Muscle layer of duodenum (tissue), 2 donors: ENCODE data around the gene PRKCA.

ENCODE experiments used
- H3K27ac ChIP-seq: one replicate; pipeline ENCODE4 v1.7.0; 2013; ENCODE audit warnings: mild to moderate bottlenecking, low read length
- H3K27me3 ChIP-seq: one replicate; pipeline ENCODE4 v1.7.0; 2013; ENCODE audit warnings: low read depth, mild to moderate bottlenecking, control low read depth, low read length
- H3K36me3 ChIP-seq, 2 donors: one replicate each; pipeline ENCODE4 v1.7.0; 2013; ENCODE audit warnings: low read length in 2 of 2, control low read depth in 1 of 2, mild to moderate bottlenecking in 1 of 2; ENCODE audit not compliant: insufficient read depth in 2 of 2, control insufficient read depth in 1 of 2
- H3K4me1 ChIP-seq, 2 donors: one replicate each; pipeline ENCODE4 v1.7.0; 2013; ENCODE audit warnings: low read length in 2 of 2, mild to moderate bottlenecking in 2 of 2, control low read depth in 1 of 2, moderate library complexity in 1 of 2; ENCODE audit not compliant: insufficient read depth in 2 of 2, control insufficient read depth in 1 of 2
- H3K4me3 ChIP-seq, 2 donors: one replicate each; pipeline ENCODE4 v1.7.0; 2013; ENCODE audit warnings: low read length in 2 of 2, low read depth in 1 of 2, mild to moderate bottlenecking in 1 of 2
- H3K9me3 ChIP-seq, 2 donors: one replicate each; pipeline ENCODE4 v1.7.0; 2013; ENCODE audit warnings: low read length in 2 of 2, control low read depth in 1 of 2, mild to moderate bottlenecking in 1 of 2; ENCODE audit not compliant: control insufficient read depth in 1 of 2
- donor health status: healthy.

Gene PRKCA

GRCh38 chr17:66835476-66835875 lies 533.1 kb downstream of the PRKCA start:
- H3K27ac ChIP-seq, result no peak overlapping the region
- H3K4me3 ChIP-seq, result no peak overlapping the region
- peaks cover 9% of the 10 kb centered on the region for H3K27me3 ChIP-seq
- no peaks in the 10 kb centered on the region for H3K36me3 ChIP-seq
- peaks cover 0 to 4% of the 10 kb centered on the region in 2 donors for H3K4me1 ChIP-seq
- H3K9me3 ChIP-seq, result no peaks in the 10 kb centered on the region

- H3K27ac ChIP-seq, result no peak overlapping the region
- peaks cover 9% of the 10 kb centered on the region for H3K27me3 ChIP-seq
- H3K9me3 ChIP-seq, result no peaks in the 10 kb centered on the region
- H3K36me3 ChIP-seq, result no peaks in the 10 kb centered on the region
- H3K4me1 ChIP-seq, result peaks cover 0 to 4% of the 10 kb centered on the region in 2 donors
- no peak overlapping the region for H3K4me3 ChIP-seq
Observed at GRCh38 chr17:66836063-66837005, 533.9 kb downstream of the PRKCA start.

DNA sequence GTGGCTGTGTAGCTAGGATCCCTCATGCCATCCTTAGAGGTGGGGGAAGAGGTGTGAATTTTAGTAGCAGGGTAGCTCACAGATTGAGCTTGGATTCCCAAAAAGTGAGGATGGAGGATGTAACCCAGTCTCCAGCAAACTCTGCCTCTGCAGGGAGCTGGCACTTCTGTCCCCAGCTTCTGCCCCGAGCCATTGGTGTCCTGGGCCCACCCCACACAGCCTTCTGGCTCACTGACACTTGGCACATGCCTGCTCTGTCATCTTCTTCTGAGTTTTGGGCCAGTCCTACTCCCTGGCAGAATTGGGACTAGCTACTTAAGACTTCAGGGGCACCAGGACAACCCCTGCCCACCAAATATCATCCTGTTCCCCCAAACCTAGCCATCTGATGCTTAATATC lies 534.8 kb downstream of the PRKCA start:
- no peak overlapping the region for H3K4me3 ChIP-seq
- peaks cover 9% of the 10 kb centered on the region for H3K27me3 ChIP-seq
- no peaks in the 10 kb centered on the region for H3K9me3 ChIP-seq
- no peak overlapping the region for H3K27ac ChIP-seq
- no peaks in the 10 kb centered on the region for H3K36me3 ChIP-seq
- peaks cover 0 to 4% of the 10 kb centered on the region in 2 donors for H3K4me1 ChIP-seq

GRCh38 chr17:66837885-66838665 lies 535.7 kb downstream of the PRKCA start:
- Histone ChIP-seq H3K36me3 (no peaks in the 10 kb centered on the region), H3K27me3 (peaks cover 9% of the 10 kb centered on the region)

GRCh38 chr17:66839616-66840015 lies 537.2 kb downstream of the PRKCA start:
- peaks cover 0 to 4% of the 10 kb centered on the region in 2 donors for H3K4me1 ChIP-seq
- H3K27ac ChIP-seq, result no peak overlapping the region
- H3K27me3 ChIP-seq, result peaks cover 5% of the 10 kb centered on the region
- no peak overlapping the region for H3K4me3 ChIP-seq
- no peaks in the 10 kb centered on the region for H3K36me3 ChIP-seq
- no peaks in the 10 kb centered on the region for H3K9me3 ChIP-seq

More at GRCh38 chr17:66837885-66838665, 535.7 kb downstream of the PRKCA start:
- no peaks in the 10 kb centered on the region for H3K9me3 ChIP-seq
- peaks cover 0 to 4% of the 10 kb centered on the region in 2 donors for H3K4me1 ChIP-seq
- H3K27ac ChIP-seq, result no peak overlapping the region
- no peak overlapping the region for H3K4me3 ChIP-seq

DNA sequence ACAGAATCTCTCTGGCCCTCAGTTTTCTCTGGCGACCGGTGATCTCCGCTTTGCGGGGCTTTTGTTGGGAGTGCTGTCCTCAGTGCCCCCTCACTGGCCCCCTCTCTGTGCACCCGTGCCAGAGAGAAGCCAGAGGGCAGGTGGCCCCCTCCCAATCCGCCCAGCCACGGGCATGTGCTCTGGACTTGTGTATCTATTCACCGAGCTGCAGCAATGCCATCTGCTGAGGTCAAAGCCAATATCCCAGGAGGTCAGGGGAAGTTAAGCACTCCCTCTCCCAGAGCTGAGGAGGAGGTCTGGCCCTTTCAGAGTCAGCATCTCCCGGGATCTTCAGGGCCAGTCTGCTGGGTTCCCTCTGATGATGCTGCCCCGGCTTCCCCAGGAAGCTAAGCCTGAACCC lies 537.6 kb downstream of the PRKCA start:
- Histone ChIP-seq H3K27me3 (peaks cover 4% of the 10 kb centered on the region), H3K9me3 (no peaks in the 10 kb centered on the region), H3K36me3 (no peaks in the 10 kb centered on the region), H3K4me1 (peaks cover 0 to 3% of the 10 kb centered on the region in 2 donors), H3K27ac (no peak overlapping the region), H3K4me3 (no peak overlapping the region)

GRCh38 chr17:66841328-66841727 lies 538.9 kb downstream of the PRKCA start:
- no peak overlapping the region for H3K4me3 ChIP-seq
- H3K9me3 ChIP-seq, result no peaks in the 10 kb centered on the region
- H3K27ac ChIP-seq, result no peak overlapping the region
- peaks cover under 1% of the 10 kb centered on the region for H3K27me3 ChIP-seq
- no peaks in the 10 kb centered on the region for H3K4me1 ChIP-seq
- no peaks in the 10 kb centered on the region for H3K36me3 ChIP-seq

DNA sequence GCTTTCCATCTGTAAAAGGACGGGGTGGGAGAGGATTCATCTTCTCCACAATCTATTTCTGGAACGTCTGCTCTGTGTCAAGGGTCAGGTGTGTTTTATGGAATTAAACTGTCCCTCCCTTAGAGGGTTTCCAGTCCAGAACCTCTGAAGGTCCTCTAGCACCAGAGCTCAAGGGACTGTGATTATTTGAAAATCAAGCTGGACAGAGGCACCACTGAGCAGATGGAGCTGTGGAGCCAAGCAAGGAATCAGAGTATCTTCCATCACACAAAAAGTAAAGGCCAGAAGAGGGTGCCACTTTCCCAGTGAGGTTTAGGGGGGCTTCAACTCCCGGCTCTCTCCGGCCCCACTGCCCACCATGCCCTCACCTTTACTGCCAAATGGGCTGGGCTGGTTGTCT lies 539.3 kb downstream of the PRKCA start:
- no peaks in the 10 kb centered on the region for H3K27me3 ChIP-seq
- no peaks in the 10 kb centered on the region for H3K36me3 ChIP-seq
- H3K4me1 ChIP-seq, result no peaks in the 10 kb centered on the region
- H3K4me3 ChIP-seq, result no peak overlapping the region
- H3K9me3 ChIP-seq, result no peaks in the 10 kb centered on the region
- H3K27ac ChIP-seq, result no peak overlapping the region

GRCh38 chr17:66842505-66842904 lies 540.1 kb downstream of the PRKCA start:
- Histone ChIP-seq H3K27ac (no peak overlapping the region), H3K27me3 (no peaks in the 10 kb centered on the region), H3K9me3 (no peaks in the 10 kb centered on the region), H3K36me3 (no peaks in the 10 kb centered on the region), H3K4me1 (no peaks in the 10 kb centered on the region), H3K4me3 (no peak overlapping the region)

DNA sequence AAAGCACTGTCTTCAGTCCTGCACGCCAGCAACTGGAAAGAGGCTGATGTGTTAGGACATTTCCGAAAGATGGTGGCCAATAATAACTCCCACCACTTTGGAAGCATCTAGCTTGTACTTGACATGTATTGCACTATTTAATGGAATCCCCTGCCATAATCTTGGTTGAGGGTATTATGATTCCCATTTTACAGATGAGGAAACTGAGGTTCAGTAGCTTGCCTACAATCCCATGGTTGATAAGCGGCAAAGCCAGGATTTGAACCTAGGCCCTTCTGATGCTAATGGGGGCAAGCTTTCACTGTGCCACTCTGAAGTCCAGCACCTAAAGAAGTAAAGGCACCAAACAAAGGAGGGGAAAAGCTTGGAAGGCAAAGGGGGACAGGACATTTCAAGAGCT lies 540.5 kb downstream of the PRKCA start:
- H3K4me3 ChIP-seq, result no peak overlapping the region
- H3K4me1 ChIP-seq, result no peaks in the 10 kb centered on the region
- no peak overlapping the region for H3K27ac ChIP-seq
- no peaks in the 10 kb centered on the region for H3K9me3 ChIP-seq
- no peaks in the 10 kb centered on the region for H3K36me3 ChIP-seq
- H3K27me3 ChIP-seq, result no peaks in the 10 kb centered on the region

DNA sequence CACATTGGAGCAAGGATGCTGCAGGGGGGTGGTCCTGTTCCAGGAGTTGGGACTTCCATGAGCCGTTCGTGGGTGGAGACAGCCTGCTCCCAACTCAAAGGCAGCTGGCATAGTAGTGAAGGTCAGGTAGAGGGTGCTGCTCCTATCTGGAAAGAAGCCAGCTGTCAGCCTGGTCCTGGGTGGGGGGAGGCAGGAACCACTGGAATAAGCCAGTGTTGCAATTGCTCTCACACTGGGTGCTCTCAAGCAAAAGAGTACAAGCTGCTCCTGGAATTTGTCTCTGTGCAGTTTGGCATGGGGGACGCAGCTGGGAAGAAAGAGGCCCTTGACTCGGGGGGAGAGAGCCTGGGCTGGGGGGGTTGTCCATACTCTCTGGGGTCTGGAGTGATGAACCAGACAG lies 541.2 kb downstream of the PRKCA start:
- H3K27ac ChIP-seq, result no peak overlapping the region

More for the DNA sequence above, 541.2 kb downstream of the PRKCA start:
- Histone ChIP-seq H3K36me3 (no peaks in the 10 kb centered on the region), H3K9me3 (no peaks in the 10 kb centered on the region), H3K4me1 (no peaks in the 10 kb centered on the region), H3K27me3 (no peaks in the 10 kb centered on the region), H3K4me3 (no peak overlapping the region)
